Prostate gland (tissue), 2 donors: Measurements from ENCODE around the gene B3GLCT.

Experiments
- POLR2A ChIP-seq: fragments of 450-650 bp; IDR thresholded peaks from one replicate; pipeline ENCODE4 v1.6.1; 2016; ENCODE audit warnings: antibody characterized with exemption, mild to moderate bottlenecking
- POLR2AphosphoS5 ChIP-seq: sonication (generic); formaldehyde crosslinking; IDR thresholded peaks from one replicate; pipeline ENCODE4 v1.6.1; 2017; ENCODE audit warnings: antibody characterized with exemption
- TF ChIP-seq, protein P1 (sequence below), 4 experiments: fragments of 200-600 bp in 2 of 4; fragments of 450-650 bp in 2 of 4; sonication (generic) in 2 of 4; IDR thresholded peaks; 1 replicate in 3 of 4; 2 replicates in 1 of 4; pipeline ENCODE4 v1.5.1; 2016 to 2019; ENCODE audit warnings: antibody characterized with exemption in 4 of 4, mild to moderate bottlenecking in 2 of 4, moderate library complexity in 2 of 4

DNA sequence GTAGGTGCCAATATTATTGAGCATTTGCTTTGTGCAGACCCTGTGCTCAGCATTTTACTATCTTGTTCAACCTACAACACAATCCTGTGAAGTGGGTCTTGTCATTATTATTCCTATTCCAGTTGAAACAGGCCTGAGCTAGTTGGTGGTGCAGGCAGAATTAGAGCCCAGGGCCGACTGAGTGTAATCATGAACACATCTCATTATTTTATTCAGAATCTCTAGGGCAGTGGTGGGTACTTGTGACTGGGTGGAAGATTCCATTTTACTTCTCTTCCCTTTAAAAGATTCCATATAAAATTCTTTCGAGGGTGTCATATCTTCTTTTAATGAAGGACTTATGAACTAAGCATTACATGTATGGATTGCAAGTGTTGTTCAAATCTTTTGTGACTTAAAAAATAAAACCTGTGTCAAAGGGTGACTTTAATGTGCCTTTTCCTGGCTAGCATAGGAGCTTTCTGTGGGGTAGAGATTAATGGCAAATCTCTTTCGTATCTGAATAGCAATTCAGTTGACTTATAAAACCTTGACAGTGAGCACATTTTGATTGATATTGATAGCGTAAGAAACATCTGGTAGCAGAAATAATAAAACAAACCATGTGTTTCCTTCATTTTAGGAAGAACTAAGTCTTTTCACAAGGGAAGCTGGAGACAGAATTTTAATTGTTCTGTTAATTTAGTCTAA lies 20.3 kb downstream of the B3GLCT start:
- TF ChIP-seq POLR2A (no peak), POLR2AphosphoS5 (no peak)
- TF ChIP-seq, protein P1, sequence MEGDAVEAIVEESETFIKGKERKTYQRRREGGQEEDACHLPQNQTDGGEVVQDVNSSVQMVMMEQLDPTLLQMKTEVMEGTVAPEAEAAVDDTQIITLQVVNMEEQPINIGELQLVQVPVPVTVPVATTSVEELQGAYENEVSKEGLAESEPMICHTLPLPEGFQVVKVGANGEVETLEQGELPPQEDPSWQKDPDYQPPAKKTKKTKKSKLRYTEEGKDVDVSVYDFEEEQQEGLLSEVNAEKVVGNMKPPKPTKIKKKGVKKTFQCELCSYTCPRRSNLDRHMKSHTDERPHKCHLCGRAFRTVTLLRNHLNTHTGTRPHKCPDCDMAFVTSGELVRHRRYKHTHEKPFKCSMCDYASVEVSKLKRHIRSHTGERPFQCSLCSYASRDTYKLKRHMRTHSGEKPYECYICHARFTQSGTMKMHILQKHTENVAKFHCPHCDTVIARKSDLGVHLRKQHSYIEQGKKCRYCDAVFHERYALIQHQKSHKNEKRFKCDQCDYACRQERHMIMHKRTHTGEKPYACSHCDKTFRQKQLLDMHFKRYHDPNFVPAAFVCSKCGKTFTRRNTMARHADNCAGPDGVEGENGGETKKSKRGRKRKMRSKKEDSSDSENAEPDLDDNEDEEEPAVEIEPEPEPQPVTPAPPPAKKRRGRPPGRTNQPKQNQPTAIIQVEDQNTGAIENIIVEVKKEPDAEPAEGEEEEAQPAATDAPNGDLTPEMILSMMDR (IDR thresholded peaks at IDR 0.05) = no peak
